HL-60 (cell line): ENCODE measurements around the gene STXBP3.

Experiments used
- CTCF ChIP-seq: IDR thresholded peaks from one replicate; pipeline ENCODE4 v1.5.1; 2011; ENCODE audit warnings: low read length, control low read depth, inconsistent platforms; ENCODE audit not compliant: insufficient read depth
- POLR2AphosphoS5 ChIP-seq: IDR thresholded peaks from 2 replicates; pipeline ENCODE4 v1.6.1; 2012; ENCODE audit warnings: low read depth

- TF ChIP-seq POLR2AphosphoS5, result no peak
- TF ChIP-seq CTCF, result no peak
Observed at GRCh38 chr1:108845446-108845845, 99.0 kb downstream of the STXBP3 start.
